CD4-positive, alpha-beta T cell treated with Interleukin-12 subunit alpha and Interleukin-12 subunit beta, for 1 hour (primary cell): ENCODE data around the gene TES.
A peak's percentile ranks its signal among the peaks of the same experiment; 100 is the strongest.
"Not testable (repeated sequence)": the region's sequence is repeated elsewhere in the genome, so short reads cannot be mapped to it uniquely, and the experiment has no call there.

Experiments
- DNase-seq: peaks from one replicate; pipeline ENCODE4 v3.0.0-alpha.2; 2020

Gene TES, protein sequence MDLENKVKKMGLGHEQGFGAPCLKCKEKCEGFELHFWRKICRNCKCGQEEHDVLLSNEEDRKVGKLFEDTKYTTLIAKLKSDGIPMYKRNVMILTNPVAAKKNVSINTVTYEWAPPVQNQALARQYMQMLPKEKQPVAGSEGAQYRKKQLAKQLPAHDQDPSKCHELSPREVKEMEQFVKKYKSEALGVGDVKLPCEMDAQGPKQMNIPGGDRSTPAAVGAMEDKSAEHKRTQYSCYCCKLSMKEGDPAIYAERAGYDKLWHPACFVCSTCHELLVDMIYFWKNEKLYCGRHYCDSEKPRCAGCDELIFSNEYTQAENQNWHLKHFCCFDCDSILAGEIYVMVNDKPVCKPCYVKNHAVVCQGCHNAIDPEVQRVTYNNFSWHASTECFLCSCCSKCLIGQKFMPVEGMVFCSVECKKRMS

DNA sequence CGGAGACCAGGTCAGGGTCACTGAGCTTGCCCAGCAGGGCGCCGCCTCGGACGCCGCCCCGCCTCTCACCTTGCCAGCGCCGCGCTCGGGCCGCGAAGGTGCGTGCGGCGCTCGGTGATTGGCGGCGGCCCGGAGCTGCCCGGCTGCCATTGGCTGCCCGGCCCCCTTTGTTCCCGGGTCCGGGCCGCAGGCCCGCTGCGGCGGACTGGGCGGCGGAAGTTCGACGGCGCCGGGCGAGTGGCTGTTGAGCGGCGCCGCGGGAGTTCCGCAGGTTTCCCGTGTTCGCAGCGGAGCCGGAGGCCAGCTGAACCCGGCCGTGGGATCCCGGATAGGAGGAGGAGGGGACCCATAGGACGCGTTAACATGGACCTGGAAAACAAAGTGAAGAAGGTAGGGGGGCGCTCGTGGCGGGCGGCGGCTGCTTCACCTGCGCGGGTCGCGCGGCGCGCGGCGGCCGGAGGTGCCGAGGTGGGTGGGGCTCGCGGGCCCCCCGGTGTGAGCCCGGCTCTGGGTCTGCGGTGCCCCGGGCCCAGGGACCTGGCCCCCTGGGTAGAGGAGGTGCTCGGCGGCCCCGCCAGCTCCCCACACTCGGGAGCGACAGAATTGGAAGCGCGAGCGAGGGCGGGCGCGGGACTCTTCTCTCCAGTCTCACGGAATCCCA is at the start of gene TES:
Gene TES, plus strand, starts transcription at position 195 of the 661 bp plus-strand sequence. Its CDS starts 169 bp downstream, at position 364.
- peak; percentile 77 for DNase-seq

DNA sequence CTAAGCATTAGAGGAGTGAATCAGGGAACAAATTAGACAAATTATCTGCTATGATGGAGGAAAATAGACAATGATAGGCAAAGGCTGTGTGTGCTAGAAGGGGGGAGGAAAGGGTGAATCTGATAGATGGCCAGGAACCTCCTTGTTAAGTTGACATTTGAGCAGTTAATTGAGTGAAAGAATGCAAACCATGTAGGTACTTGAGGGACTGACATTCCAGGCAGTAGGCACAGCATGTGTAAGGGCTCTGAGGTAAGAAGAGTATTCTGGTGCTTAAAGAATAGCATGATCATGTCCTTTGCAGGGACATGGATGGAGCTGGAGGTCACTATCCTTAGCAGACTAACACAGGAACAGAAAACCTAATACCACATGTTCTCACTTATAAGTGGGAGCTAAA is 48.6 kb upstream of the TES start:
- no peak for DNase-seq

DNA sequence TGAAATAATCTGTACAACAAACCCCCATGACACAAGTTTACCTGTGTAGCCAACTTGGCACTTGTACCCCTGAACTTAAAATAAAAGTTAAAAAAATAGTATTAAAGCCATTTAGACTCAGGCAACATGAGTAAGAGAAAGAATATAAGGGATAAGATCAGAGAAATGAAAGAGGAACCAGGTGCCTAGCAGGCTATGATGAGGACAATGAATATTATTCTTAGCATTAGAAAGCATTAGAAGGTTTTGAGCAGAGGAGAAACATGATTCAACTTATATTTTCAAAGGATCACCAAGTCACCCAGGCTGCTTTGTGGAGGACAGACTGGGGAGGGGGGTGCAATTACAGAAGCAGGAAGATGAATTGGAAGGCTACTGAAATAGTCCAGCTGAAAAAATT is 48.1 kb upstream of the TES start:
- no peak for DNase-seq

DNA sequence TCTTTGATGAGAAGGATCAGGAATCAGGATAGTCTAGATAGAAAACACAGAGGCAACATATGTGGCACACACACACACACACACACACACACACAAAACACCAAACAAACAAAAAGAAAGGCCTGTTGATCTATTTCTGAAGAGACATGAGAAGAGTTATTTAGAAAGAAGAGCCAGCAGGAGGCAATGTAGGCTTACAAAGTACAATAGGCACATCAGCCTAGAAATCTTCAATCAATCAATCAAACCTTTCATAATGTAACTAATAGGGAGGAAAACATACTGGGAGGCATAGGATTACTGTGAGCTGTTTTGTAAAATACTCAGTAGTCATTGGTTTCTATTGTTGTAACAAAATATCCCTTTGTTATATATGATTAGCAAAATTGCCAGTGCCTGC is 47.3 kb upstream of the TES start:
- DNase-seq = no peak

DNA sequence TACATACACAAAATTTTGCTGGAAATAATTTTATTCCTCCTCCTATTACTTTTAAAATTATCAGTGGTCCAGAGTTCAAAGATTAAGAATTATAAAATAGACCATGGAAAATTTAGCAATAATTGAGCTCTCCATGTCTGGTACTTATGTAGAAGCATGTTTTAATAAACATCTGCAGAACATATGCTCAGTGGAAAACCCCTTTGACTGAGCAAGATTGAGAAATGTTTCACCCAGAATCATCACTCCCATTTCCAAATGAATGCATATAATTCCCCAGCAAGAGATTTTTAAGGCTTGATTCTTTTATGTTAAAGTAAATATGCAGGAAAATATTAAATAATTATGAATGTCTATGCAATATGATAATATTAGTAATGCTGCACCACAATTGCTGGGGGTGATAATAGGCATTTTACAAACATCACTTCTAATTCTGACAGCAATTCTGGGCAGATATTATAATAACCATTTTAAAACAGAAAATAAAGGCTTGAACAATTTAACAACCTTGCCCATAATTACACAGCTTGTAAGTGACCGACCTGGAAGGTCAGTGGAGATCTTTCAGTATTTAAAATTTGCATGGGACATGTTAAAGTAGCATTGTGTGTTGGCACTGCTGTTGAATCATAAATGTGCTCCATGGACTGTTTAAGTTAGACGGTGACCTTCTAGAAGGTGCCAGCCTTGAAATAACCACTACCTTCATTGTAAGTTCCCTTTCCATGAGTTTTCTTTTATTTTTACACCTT is 45.6 kb upstream of the TES start:
- DNase-seq = no peak

DNA sequence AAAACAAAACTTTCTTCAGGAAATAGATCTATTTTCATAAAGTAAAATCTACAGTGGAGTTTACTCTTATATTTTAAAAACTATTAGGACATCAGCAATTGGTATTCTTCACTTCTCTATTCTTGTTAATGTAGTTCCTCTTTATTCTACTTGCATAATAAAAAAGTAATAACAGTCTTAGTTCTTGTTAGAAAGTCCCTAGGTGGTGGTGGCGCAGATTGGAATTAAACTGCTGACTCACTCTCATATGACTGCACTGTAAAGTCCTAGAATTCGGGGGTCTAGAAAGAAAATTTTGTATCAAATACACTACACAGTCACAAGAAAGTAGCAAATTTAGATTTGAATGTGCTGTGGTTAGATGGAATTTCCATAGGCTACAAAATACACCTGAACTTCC is 44.6 kb upstream of the TES start:
- DNase-seq = no peak

DNA sequence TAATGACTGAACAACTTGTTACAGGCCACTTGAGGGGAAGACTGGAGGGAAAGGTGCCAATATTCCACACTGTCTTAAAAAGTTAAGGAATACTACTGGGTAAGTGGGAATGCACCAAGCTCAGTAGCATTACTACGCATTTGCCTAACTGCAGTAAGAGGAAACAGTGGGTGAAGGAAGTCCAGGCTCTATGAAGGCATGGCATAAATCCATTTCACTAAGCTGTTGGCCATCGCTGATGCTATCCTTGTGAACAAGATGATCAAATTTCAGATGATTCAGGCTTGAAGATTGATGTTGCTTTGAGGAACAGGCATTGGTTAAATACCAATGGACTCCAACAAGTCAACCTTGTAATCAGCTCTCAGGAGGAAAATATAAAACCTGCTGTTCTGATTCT is 44.2 kb upstream of the TES start:
- DNase-seq = no peak

DNA sequence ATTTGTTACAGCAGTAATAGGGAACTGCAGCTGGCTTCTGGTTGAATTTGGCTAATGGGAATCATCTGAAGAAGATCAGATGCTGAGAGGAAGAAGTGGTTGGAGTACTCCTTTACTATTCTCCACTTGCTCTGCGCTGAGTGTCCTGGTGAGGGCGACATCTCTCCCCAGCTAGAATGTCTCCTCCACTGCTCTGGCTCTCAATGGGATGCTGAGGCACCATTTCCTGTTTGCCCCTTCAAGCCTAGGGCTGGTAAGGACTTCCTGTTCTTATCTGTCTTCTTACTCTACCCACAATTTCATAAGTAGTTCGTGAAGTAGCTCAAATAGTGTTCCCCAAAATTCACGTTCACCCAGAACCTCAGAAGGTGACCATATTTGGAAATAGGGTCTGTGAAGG is 43.2 kb upstream of the TES start:
- DNase-seq = peak; percentile 14

DNA sequence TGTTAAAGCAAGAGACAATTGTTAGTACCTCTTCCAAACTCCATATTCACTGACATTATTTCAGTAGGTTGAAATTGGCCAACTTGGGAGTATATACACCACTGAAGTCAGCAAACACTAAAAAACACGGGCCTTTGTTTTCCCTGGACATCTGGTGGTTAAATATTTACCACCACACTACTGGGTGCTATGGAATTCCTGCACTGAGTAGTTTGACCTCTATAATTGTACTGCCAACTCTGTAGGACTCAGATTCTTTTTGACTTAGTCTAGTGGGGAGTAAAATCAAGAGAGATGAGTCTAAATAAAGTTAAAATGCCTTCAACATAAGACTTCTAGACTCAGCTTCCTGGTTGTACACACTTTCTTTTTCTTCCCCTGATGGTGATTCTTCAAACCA is 41.3 kb upstream of the TES start:
- no peak for DNase-seq

DNA sequence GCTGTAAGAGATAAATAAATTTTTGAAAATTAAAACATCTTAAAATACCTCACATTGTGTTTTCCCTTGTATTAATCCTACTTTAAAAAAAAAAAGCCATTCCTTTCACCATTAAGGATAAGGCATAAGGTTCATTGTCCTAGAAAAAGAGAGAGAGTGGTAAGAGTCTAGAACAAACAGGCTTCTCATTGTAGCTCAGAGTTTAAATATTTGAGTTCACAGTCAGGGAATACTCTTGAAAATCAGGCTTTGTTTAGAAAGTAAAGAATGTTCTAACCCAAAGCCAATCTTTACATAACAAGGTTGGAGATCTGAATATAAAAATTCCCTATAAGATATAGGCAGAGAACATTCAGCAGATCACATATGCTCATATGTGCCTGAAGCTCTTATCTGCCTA is 40.2 kb upstream of the TES start:
- DNase-seq = no peak

DNA sequence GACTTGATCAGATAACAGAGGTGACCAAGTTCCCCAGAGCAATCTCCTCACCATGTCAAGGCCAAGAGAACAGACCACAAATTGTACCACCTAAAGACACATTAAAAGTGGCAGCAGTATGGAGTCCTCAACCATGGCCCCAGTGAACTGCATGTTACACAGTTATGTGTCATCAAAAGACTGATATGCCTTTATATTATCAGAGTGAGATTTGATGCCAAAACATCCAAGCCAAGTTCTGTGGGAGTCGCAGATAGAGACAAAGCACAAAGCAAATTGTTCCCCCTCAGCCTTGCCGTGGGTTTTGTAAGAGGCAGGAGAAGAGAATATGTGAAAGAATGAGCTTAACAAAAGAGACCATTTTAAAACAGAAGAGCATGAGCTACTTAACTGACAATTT is 39.2 kb upstream of the TES start:
- DNase-seq = no peak

DNA sequence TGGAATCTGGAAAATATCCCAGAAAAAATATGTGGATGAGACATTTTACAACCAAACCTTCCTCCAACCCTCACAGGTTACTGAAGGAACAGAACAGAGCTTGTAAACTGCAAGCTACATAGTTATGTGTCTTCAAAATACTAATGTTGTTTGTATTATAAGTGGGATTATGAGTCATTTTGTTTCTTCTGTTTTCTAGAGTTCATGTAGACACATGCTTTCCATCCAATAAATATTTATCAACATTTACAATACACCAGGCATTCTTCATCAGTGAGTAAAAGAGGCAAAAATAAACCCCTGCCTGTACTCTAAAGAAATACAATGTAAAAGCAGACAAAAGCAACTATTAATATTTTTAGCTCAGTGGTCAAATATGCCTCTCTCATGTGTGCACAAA is 38.0 kb upstream of the TES start:
- DNase-seq = no peak

DNA sequence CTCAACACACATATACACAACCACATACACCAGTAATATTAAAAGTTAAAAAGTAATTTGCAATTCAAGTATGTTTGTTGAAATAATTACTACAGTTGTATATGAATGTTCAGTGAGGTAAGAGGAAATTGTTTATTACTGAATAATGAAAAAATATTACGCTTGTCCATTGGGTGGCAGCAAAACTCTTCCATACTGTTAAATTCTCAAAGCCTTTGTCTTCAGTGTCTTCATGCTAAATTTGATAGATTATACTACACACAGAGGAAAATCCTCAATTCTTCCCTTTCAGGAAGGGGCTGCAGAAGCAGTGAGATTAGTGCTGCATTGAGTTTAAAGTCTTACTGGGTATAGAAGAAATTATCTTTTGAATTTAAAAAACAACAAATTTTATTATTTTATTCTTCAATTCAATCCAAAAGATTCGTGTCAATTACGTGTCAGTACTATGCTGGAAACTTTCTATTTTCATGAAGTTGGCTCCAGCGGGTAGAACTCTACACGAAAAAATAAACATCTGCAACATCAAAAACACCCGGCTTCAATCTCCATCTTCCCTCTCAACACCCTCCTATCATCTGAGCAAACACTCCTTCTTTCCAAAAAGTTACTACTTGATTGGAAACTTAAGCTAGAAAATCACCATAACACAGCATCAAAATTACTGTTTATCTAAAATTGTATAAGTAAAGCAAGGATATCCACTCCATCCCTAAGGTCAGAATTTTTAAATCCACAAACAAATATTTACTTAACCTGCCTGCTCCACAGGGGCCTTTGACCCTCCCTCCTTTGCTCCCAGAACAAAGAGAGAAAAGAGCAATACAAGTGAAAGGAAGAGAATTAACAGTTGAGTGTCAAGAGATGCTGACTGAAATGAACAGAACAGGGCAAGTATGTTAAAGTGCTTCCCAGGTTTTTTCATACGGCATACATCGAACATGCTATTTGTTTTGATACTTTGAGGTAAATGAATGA is 37.0 kb upstream of the TES start:
- peak; percentile 68 for DNase-seq

DNA sequence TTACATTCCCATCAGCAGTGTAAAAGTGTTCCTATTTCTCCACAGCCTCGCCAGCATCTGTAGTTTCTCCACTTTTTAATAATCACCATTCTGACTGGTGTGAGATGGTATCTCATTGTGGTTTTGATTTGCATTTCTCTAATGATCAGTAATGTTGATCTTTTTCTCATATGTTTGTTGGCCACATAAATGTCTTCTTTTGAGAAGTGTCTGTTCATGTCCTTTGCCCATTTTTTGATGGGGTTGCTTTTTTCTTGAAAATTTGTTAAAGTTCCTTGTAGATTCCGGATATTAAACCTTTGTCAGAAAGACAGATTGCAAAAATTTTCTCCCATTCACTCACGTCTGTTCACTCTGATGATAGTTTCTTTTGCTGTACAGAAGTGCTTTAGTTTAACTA is 35.2 kb upstream of the TES start:
- DNase-seq = not testable (repeated sequence)

DNA sequence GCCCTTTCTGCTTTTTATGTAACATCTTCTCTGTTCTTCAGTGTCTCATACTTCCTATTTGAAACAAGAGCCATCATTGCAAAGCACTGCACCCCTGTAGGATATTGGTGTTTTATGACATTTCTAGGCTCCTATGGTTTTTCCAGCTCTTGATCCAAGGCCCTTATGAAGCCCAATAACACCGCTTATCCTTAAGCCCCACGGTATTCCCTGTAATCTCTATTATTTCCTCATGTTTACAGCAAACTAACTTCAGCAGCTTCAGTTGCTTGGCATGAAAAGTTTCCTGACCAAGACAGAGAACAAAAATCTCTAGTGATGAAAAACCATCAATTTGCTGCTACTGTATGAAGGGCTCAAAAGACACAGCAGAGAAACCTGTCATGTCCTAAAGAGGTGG is 34.1 kb upstream of the TES start:
- DNase-seq = no peak

DNA sequence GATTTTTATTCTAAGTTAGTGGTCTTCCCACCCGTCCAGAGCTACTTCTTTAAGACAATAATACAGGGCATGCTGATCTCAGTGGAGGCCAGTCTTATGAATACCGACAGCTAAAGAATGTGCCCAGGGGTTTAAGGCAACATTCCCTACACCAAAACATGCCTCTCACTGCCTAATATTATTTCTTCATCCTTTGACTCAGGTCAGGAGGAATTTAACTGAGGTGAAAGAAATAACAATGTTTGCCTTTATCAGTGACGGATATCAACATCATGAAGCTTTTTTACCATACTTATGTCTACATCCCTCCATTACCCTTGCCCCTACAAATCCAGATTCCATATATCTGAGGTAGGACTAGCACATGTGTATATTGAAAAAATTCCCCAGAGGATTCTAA is 33.3 kb upstream of the TES start:
- no peak for DNase-seq

DNA sequence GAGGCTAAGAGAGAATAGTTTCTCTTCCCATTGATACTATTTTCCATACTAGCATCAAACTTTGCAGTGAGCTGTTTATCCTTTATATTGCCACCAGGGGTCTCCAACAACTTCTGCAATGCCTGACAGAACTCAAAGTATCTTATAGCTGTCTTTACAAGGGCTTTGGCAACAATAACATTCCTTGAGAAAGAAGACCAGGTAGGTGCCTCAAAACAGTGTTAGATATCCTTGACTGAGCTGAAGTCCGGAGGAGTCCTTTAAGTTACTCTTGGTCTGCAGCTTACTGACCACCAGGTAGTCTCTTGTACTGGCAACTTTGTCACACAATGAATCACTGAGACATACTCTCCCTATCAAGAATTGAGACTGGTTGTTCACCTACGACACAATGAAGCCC is 30.0 kb upstream of the TES start:
- peak; percentile 70 for DNase-seq

DNA sequence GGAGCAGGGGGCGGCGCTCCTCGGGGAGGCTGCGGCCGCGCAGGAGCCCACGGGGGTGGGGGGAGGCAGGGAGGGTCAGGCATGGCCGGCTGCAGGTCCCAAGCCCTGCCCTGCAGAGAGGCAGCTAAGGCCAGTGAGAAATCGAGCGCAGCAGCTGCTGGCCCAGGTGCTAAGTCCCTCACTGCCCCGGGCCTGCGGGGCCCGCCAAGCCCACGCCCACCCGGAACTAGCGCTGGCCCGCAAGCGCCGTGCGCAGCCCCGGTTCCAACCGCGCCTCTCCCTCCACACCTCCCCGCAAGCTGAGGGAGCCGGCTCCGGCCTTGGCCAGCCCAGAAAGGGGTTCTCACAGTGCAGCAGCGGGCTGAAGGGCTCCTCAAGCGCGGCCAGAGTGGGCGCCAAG is 28.3 kb upstream of the TES start:
- no peak for DNase-seq

DNA sequence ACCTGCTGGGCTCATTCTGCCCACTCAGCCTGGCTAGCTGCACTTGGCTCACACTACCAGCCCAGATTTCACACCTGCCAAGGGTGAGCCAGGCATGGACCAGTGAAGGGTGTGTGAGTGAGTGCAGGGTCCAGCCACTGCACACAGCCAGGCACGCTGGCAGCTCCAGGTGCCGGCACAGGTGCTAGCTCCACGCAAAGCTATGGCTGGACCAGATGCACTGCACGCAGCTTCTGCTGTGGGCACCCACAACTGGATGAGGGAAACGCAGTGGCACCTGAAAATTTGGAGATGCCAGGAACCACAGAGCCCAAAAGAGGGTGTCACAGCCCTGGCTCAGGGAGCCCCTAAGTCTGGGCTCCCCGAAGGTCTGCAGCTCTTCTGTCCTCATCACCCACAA is 24.9 kb upstream of the TES start:
- no peak for DNase-seq

DNA sequence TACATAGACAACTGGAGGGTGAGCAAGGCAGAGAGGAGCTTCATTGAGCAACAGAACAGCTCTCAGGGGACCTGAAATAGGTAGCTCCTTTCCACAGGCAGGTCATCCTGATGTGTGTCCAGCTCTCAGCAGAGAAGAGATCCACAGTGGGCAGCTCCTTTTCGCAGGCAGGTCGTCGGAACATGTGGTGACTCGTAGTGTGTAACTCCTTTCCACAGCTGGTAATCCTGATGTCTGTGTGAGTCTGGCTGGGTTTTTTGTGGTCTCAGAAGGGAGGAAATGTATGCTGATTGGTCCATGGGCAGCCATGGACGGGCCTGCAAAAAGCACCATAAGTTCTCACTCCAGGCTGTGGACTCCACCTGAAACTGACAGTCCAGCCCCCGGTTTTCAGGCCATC is 24.4 kb upstream of the TES start:
- DNase-seq = no peak

DNA sequence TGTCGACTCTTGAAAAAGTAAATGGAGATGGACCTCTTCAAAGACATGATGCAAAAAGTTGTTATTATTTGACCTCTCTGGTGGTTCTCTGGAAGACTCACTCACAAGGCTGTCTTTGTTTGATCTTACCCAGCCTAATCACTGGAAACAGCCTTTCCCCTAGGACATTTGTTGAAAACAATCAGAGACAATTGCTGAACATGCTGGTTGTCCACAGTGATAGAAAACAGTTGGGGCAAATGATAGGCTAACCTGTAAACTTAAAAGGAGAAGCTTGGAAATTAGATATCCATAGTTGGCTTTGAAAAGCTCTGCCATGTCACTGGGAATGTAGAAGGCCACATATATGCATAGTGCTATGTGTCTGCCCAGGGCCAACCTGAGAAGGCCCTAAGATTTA is 22.9 kb upstream of the TES start:
- no peak for DNase-seq

DNA sequence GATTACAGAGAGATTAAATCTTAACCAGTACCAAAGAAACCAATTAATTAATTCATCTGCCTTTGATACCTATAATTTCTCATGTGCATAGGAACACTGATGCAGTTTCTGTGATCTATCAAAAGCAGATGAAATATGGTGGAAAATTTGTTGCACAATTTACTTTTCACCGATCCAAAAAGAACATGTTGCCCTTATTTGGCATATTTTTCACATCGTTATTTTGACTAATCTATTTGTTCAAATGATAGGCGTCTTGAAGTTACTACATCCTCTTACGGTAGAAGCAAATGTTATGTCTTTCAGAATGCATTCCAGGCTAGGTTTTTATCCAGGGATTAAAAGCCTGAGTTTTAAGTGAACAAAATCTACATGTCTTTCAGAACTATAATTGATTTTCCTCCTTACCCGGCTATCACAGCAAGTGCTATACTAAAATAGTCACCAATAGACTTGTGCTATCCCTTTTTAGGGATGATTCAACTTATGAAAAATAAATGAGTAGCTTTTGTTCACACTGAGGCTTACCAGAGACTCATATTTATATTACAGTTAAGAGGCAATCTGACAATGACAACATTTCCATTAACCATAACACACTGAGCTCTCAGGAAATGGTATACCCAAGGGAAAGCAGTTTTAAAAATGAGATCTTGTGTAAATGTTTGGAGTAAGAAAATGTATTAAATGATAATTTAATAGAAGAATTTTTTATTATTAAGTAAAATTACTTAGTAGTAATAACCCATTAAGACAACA is 16.8 kb upstream of the TES start:
- DNase-seq = no peak
